Adrenal gland (tissue), 5 donors: ENCODE results near the gene OPCML.

ENCODE experiments used
- CTCF ChIP-seq, 6 experiments: fragments of 450-650 bp in 4 of 6; fragments of 200-600 bp in 2 of 6; sonication (generic) in 1 of 6; IDR thresholded peaks; 1 replicate in 5 of 6; 2 replicates in 1 of 6; pipeline versions ENCODE4 v1.5.1 to v1.8.0; 2016 to 2021; ENCODE audit warnings: antibody characterized with exemption in 6 of 6, mild to moderate bottlenecking in 2 of 6, moderate library complexity in 1 of 6
- POLR2A ChIP-seq, 2 donors: fragments of 450-650 bp; IDR thresholded peaks; one replicate each; pipeline ENCODE4 v1.6.1; 2017; ENCODE audit warnings: antibody characterized with exemption in 2 of 2, mild to moderate bottlenecking in 2 of 2, moderate library complexity in 1 of 2
- donor health status: DM: no; HTN: no; CAD: no.

DNA sequence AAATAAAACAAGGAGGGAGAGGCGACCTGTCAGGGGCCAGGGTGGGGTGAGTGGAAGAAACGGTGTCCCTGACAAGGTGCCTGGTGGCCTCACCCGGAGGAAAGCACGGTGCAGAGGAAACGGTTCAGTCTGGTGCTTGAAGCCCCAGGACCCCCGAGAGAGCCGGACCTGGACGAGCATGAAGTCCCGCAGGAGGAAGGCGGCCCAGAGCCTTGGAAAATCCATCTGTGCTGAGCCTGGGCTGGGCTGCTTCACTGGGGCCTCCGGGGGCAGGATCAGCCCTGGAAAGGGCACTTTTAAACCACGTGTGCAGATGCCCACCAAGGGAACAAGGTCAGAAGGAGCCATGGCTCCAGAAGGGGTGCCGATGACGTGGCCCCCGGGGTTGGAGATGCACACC lies 467.3 kb downstream of the OPCML start:
- TF ChIP-seq CTCF (IDR thresholded peaks at IDR 0.05) (no peak), POLR2A (IDR thresholded peaks at IDR 0.05) (no peak)
